ENCODE measurements around the gene KCTD2. TPM values are rescaled to one million over a fixed set of nuclear protein-coding genes. Genes with fewer than 3 reads are reported as not detected.

KCTD2 gene
- total and polyA plus RNA-seq, 9 of the 15 experiments (the other 6 are each of a cell fraction or from before 2014, with no cell fraction given), result 1.7 to 32.9 (median 15.8) TPM

- TF ChIP-seq CHAMP1 (IDR thresholded peaks at IDR 0.05), result no peak
- TF ChIP-seq CEBPB (tag; IDR thresholded peaks at IDR 0.05), result no peak
- TF ChIP-seq ZNF134 (CRISPR knock-in tag; conservative IDR thresholded peaks at IDR 0.05), result no peak
- no peak for TF ChIP-seq SIN3A (IDR thresholded peaks at IDR 0.05; ENCODE audit: borderline replicate concordance in 2 of 2, control insufficient read depth in 1 of 2, low read depth in 2 of 2, low read length in 2 of 2)
- no peak for TF ChIP-seq ARID3B (CRISPR knock-in tag; IDR thresholded peaks at IDR 0.05; ENCODE audit: borderline replicate concordance)
- no peak for TF ChIP-seq PRMT5 (CRISPR knock-in tag; IDR thresholded peaks at IDR 0.05)
- no peak for TF ChIP-seq HNRNPUL1 (IDR thresholded peaks at IDR 0.05; ENCODE audit: low read length)
- TF ChIP-seq XRCC3 (IDR thresholded peaks at IDR 0.05), result no peak
These were observed 2.7 kb downstream of the KCTD2 start (continued) for GRCh38 chr17:75049706-75050105.
